HepG2 (cell line): ENCODE results near the gene ZNF587B. TPM values are rescaled to one million over a fixed set of nuclear protein-coding genes. Genes with fewer than 3 reads are reported as not detected.

Experiments
- AGO2 ChIP-seq: fragments of 200-400 bp; formaldehyde crosslinking; optimal IDR thresholded peaks from 2 replicates; pipeline ENCODE3; 2017; ENCODE audit warnings: mild to moderate bottlenecking, low read depth, low read length, moderate library complexity
- CREB1 ChIP-seq, 2 experiments: fragments of 450-650 bp in 1 of 2; IDR thresholded peaks; 2 replicates each; pipeline ENCODE4 v1.6.1; 2016 to 2017; ENCODE audit warnings: control low read depth in 1 of 2, mild to moderate bottlenecking in 1 of 2, missing compliant biosample characterization in 1 of 2, missing genetic modification characterization in 1 of 2
- IRF2 ChIP-seq: IDR thresholded peaks from 2 replicates; pipeline ENCODE4 v1.6.1; 2018; ENCODE audit warnings: missing genetic modification reagents, missing compliant biosample characterization
- KDM5B ChIP-seq: sonication (generic); formaldehyde crosslinking; IDR thresholded peaks from 2 replicates; pipeline ENCODE4 v1.4.0; 2020; ENCODE audit warnings: missing genetic modification reagents, mild to moderate bottlenecking, borderline replicate concordance
- NCOA5 ChIP-seq: sonication (generic); formaldehyde crosslinking; IDR thresholded peaks from 2 replicates; pipeline ENCODE4 v1.4.0; 2020; ENCODE audit warnings: missing genetic modification reagents
- SAP130 ChIP-seq: IDR thresholded peaks from 2 replicates; pipeline ENCODE4 v1.6.1; 2016; ENCODE audit warnings: low read depth
- SIX4 ChIP-seq: sonication (generic); formaldehyde crosslinking; IDR thresholded peaks from 2 replicates; pipeline ENCODE4 v1.4.0; 2020; ENCODE audit warnings: missing genetic modification reagents
- SOX5 ChIP-seq: IDR thresholded peaks from 2 replicates; pipeline ENCODE4 v1.6.1; 2016; ENCODE audit warnings: borderline replicate concordance
- STAG1 ChIP-seq: sonication (generic); formaldehyde crosslinking; IDR thresholded peaks from 2 replicates; pipeline ENCODE4 v1.4.0; 2020; ENCODE audit warnings: missing genetic modification reagents
- YEATS4 ChIP-seq: sonication (generic); formaldehyde crosslinking; IDR thresholded peaks from 2 replicates; pipeline ENCODE4 v1.4.0; 2020; ENCODE audit warnings: missing genetic modification reagents, borderline replicate concordance
- ZNF816 ChIP-seq: sonication (generic); formaldehyde crosslinking; IDR thresholded peaks from 2 replicates; pipeline ENCODE4 v1.8.0; 2022; ENCODE audit warnings: missing genetic modification reagents, mild to moderate bottlenecking, borderline replicate concordance
- ZSCAN22 ChIP-seq: sonication (generic); formaldehyde crosslinking; IDR thresholded peaks from 2 replicates; pipeline ENCODE4 v1.4.0; 2020; ENCODE audit warnings: mild to moderate bottlenecking, missing genetic modification reagents
- polyA plus RNA-seq, 8 experiments: library from polyadenylated mRNA; depleted of rRNA in 3 of 8; stranded (reverse) in 7 of 8; unstranded in 1 of 8; fragments of >200 nt; fragmentation: Illumina TruSeq in 4 of 8; extraction: Trizol in 4 of 8; gene quantifications; 2 replicates each; pipeline versions ENCODE4 v1.2.1 to v1.2.3, GENCODE V29; 2011 to 2016; ENCODE audit warnings: low read depth in 4 of 8, missing spikeins in 1 of 8, mixed read lengths in 1 of 8; ENCODE audit not compliant: insufficient read depth in 1 of 8
- total RNA-seq, 5 experiments: library from RNA; depleted of rRNA; stranded (reverse); fragments of >200 nt; fragmentation: Illumina TruSeq; extraction: Trizol; gene quantifications; 2 replicates each; pipeline ENCODE4 v1.2.3, GENCODE V29; 2016; ENCODE audit warnings: low read depth in 1 of 5
- TF ChIP-seq, protein P1 (sequence below): IDR thresholded peaks from 2 replicates; pipeline ENCODE4 v1.6.1; 2016; ENCODE audit warnings: mild to moderate bottlenecking, missing biosample characterization, missing genetic modification reagents
- TF ChIP-seq, protein P2 (sequence below): sonication (generic); formaldehyde crosslinking; IDR thresholded peaks from 2 replicates; pipeline ENCODE4 v1.4.0; 2020; ENCODE audit warnings: missing genetic modification reagents, borderline replicate concordance
- TF ChIP-seq, protein P3 (sequence below): fragments of 450-650 bp; IDR thresholded peaks from 2 replicates; pipeline ENCODE4 v1.6.1; 2016
- TF ChIP-seq, protein P4 (sequence below): sonication (generic); formaldehyde crosslinking; IDR thresholded peaks from 2 replicates; pipeline ENCODE4 v1.4.0; 2020; ENCODE audit warnings: missing genetic modification reagents
- TF ChIP-seq, protein P5 (sequence below): IDR thresholded peaks from 2 replicates; pipeline ENCODE4 v1.6.1; 2016; ENCODE audit warnings: missing biosample characterization, missing genetic modification reagents, low read depth

ZNF587B gene
- total and polyA plus RNA-seq, 2 of the 13 experiments (the other 11 are each of a cell fraction or from before 2014, with no cell fraction given), result 5.2 to 29.9 TPM

DNA sequence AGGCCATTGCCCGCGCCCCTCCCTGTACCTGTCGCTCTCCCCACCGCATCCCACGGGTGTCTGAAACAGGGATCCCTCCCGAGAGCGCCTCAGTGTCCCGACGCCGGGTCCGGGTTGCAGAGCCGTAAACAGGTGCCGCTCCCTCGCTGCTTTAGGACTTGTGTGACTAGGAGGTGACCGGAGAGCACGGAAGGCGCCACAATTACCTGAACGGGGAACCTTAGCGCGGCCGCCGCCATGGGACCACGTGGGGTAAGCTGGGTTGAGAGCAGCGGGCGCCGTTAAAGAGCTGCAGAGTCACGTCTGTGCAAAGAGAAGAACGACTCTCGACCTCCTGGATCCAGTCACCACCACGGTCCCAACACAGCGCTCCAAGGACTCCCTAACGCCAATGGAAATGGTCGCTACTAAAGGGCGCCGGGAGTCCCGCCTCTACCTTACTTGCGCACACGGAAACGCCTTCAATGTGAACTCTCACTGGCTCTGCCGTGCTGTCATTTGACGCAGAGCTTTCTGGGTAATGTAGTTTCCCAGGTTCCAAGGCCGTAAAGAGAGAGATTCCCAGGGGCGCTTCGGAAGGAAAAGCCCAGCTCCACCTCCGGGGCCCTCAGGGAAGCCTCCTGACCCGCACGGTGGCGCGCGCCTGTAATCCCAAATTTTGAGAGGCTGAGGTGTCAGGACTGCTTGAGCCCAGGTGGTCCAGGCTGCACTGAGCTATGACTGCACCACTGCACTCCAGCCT, 15.4 kb upstream of the ZNF587B start, which contains the start of gene ZNF552 (continued):
- TF ChIP-seq STAG1 (CRISPR knock-in tag) (no peak), SIX4 (CRISPR knock-in tag) (no peak), YEATS4 (CRISPR knock-in tag) (peak; percentile 62; the same call in 1 of the 2 replicates), CREB1 (IDR thresholded peaks at IDR 0.05) (peak; percentile 90), CREB1 (CRISPR knock-in tag; IDR thresholded peaks at IDR 0.05) (peak; percentile 96), AGO2 (peak; percentile 70), KDM5B (CRISPR knock-in tag) (peak; percentile 57; the same call in 1 of the 2 replicates), SAP130 (CRISPR knock-in tag) (peak; percentile 89), IRF2 (CRISPR knock-in tag) (peak; percentile 91; the same call in 1 of the 2 replicates), NCOA5 (CRISPR knock-in tag) (no peak), ZSCAN22 (CRISPR knock-in tag) (0 out of 2 replicates have a peak, but pooled peaks have one; percentile 25), SOX5 (CRISPR knock-in tag) (0 out of 2 replicates have a peak, but pooled peaks have one; percentile 29), ZNF816 (CRISPR knock-in tag) (no peak)
- TF ChIP-seq, protein P1, sequence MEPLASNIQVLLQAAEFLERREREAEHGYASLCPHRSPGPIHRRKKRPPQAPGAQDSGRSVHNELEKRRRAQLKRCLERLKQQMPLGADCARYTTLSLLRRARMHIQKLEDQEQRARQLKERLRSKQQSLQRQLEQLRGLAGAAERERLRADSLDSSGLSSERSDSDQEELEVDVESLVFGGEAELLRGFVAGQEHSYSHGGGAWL (CRISPR knock-in tag), result peak; percentile 75; the same call in 1 of the 2 replicates
- TF ChIP-seq, protein P2, sequence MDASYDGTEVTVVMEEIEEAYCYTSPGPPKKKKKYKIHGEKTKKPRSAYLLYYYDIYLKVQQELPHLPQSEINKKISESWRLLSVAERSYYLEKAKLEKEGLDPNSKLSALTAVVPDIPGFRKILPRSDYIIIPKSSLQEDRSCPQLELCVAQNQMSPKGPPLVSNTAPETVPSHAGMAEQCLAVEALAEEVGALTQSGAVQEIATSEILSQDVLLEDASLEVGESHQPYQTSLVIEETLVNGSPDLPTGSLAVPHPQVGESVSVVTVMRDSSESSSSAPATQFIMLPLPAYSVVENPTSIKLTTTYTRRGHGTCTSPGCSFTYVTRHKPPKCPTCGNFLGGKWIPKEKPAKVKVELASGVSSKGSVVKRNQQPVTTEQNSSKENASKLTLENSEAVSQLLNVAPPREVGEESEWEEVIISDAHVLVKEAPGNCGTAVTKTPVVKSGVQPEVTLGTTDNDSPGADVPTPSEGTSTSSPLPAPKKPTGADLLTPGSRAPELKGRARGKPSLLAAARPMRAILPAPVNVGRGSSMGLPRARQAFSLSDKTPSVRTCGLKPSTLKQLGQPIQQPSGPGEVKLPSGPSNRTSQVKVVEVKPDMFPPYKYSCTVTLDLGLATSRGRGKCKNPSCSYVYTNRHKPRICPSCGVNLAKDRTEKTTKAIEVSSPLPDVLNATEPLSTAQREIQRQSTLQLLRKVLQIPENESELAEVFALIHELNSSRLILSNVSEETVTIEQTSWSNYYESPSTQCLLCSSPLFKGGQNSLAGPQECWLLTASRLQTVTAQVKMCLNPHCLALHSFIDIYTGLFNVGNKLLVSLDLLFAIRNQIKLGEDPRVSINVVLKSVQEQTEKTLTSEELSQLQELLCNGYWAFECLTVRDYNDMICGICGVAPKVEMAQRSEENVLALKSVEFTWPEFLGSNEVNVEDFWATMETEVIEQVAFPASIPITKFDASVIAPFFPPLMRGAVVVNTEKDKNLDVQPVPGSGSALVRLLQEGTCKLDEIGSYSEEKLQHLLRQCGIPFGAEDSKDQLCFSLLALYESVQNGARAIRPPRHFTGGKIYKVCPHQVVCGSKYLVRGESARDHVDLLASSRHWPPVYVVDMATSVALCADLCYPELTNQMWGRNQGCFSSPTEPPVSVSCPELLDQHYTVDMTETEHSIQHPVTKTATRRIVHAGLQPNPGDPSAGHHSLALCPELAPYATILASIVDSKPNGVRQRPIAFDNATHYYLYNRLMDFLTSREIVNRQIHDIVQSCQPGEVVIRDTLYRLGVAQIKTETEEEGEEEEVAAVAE (CRISPR knock-in tag), result peak; percentile 99
- TF ChIP-seq, protein P3, sequence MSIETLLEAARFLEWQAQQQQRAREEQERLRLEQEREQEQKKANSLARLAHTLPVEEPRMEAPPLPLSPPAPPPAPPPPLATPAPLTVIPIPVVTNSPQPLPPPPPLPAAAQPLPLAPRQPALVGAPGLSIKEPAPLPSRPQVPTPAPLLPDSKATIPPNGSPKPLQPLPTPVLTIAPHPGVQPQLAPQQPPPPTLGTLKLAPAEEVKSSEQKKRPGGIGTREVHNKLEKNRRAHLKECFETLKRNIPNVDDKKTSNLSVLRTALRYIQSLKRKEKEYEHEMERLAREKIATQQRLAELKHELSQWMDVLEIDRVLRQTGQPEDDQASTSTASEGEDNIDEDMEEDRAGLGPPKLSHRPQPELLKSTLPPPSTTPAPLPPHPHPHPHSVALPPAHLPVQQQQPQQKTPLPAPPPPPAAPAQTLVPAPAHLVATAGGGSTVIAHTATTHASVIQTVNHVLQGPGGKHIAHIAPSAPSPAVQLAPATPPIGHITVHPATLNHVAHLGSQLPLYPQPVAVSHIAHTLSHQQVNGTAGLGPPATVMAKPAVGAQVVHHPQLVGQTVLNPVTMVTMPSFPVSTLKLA, result peak; percentile 15; the same call in 1 of the 2 replicates
- TF ChIP-seq, protein P4, sequence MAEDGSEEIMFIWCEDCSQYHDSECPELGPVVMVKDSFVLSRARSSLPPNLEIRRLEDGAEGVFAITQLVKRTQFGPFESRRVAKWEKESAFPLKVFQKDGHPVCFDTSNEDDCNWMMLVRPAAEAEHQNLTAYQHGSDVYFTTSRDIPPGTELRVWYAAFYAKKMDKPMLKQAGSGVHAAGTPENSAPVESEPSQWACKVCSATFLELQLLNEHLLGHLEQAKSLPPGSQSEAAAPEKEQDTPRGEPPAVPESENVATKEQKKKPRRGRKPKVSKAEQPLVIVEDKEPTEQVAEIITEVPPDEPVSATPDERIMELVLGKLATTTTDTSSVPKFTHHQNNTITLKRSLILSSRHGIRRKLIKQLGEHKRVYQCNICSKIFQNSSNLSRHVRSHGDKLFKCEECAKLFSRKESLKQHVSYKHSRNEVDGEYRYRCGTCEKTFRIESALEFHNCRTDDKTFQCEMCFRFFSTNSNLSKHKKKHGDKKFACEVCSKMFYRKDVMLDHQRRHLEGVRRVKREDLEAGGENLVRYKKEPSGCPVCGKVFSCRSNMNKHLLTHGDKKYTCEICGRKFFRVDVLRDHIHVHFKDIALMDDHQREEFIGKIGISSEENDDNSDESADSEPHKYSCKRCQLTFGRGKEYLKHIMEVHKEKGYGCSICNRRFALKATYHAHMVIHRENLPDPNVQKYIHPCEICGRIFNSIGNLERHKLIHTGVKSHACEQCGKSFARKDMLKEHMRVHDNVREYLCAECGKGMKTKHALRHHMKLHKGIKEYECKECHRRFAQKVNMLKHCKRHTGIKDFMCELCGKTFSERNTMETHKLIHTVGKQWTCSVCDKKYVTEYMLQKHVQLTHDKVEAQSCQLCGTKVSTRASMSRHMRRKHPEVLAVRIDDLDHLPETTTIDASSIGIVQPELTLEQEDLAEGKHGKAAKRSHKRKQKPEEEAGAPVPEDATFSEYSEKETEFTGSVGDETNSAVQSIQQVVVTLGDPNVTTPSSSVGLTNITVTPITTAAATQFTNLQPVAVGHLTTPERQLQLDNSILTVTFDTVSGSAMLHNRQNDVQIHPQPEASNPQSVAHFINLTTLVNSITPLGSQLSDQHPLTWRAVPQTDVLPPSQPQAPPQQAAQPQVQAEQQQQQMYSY (CRISPR knock-in tag), result 0 out of 2 replicates have a peak, but pooled peaks have one; percentile 18
- TF ChIP-seq, protein P5, sequence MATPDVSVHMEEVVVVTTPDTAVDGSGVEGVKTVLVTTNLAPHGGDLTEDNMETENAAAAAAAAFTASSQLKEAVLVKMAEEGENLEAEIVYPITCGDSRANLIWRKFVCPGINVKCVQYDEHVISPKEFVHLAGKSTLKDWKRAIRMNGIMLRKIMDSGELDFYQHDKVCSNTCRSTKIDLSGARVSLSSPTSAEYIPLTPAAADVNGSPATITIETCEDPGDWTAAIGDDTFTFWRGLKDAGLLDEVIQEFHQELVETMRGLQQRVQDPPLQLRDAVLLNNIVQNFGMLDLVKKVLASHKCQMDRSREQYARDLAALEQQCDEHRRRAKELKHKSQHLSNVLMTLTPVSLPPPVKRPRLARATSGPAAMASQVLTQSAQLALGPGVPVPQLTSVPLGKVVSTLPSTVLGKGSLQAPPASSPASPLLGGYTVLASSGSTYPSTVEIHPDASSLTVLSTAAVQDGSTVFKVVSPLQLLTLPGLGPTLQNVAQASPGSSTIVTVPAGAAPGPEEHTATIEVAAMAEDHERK (CRISPR knock-in tag), result peak; percentile 44; the same call in 1 of the 2 replicates
